GM13977 (cell line): ENCODE measurements around the gene TMEM132C.

Experiments
- DNase-seq: peaks from one replicate; pipeline ENCODE4 v3.0.0; 2012; ENCODE audit warnings: low spot score
- in situ Hi-C: fragments of 300-500 bp; cut with MboI; formaldehyde crosslinking; loops from one replicate; pipeline ENCODE4 v1.12.0; 2022; ENCODE audit warnings: low sequenced_read_pairs, low pct_unique_long_range_greater_than_20kb, mixed read lengths, inconsistent platforms; ENCODE audit not compliant: unreplicated experiment
- TF ChIP-seq, protein P1 (sequence below): IDR thresholded peaks from 2 replicates; pipeline ENCODE4 v1.5.1; 2012; ENCODE audit warnings: mild to moderate bottlenecking, control low read depth; ENCODE audit not compliant: insufficient read depth; ENCODE audit errors: extremely low read depth, missing control alignments

The TMEM132C gene

GRCh38 chr12:128267131-128267622 is at the start of gene TMEM132C:
TMEM132C (plus strand) TSS chr12:128267170; CDS start chr12:128267403, 233 bp downstream.
- in situ Hi-C loops: loop anchor here (25.0 kb wide), 1 partner anchor 1645 kb away; the partner anchor contains the start of gene TMEM132D
- no peak for DNase-seq
- TF ChIP-seq, protein P1, sequence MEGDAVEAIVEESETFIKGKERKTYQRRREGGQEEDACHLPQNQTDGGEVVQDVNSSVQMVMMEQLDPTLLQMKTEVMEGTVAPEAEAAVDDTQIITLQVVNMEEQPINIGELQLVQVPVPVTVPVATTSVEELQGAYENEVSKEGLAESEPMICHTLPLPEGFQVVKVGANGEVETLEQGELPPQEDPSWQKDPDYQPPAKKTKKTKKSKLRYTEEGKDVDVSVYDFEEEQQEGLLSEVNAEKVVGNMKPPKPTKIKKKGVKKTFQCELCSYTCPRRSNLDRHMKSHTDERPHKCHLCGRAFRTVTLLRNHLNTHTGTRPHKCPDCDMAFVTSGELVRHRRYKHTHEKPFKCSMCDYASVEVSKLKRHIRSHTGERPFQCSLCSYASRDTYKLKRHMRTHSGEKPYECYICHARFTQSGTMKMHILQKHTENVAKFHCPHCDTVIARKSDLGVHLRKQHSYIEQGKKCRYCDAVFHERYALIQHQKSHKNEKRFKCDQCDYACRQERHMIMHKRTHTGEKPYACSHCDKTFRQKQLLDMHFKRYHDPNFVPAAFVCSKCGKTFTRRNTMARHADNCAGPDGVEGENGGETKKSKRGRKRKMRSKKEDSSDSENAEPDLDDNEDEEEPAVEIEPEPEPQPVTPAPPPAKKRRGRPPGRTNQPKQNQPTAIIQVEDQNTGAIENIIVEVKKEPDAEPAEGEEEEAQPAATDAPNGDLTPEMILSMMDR: no peak

- TF ChIP-seq, protein P1: no peak
- no peak for DNase-seq
- in situ Hi-C loops: no loop called here
Measured at GRCh38 chr12:128224226-128224625, 42.7 kb upstream of the TMEM132C start.

DNA sequence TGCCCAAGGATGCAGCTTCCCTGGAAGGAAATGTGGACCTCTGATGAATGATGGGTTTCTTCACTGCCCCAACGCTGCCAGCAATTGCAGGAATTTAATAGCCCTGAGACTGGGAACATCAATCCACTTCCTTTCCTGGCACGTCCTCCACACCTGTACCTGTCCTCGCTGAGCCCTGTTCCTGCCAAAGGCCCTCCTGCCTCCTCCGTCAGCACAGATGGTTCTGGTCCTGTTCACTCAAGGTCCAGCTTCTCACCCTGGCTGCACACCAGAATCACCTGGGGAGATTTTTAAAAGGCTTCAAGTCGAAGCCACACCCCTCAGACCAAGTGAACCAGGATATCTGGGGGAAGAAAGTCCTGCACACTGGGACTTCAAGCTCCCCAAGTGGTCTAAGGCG is 38.4 kb upstream of the TMEM132C start:
- in situ Hi-C loops: no loop called here
- TF ChIP-seq, protein P1: no peak
- DNase-seq: no peak

- no peak for DNase-seq
- TF ChIP-seq, protein P1: no peak
- in situ Hi-C loops: no loop called here
Measured at GRCh38 chr12:128235635-128236417, 31.1 kb upstream of the TMEM132C start.

DNA sequence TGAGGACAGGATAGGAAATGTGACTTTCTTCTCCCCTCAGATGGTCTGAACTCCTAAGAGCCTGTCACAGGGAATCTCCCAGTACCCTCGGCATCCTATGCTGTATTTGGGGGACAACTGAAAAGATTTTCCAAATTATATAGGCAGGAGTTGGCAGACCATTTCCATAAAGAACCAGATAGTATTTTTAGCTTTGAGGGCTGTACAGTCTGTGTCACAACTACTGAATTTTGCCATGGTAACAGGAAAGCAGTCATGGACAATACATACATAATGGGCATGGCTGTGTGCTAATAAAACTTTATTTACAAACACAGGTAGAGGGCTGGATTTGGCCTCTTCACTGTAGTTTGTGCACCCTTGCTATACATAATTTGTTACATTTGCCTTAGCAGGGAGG is 30.4 kb upstream of the TMEM132C start:
- DNase-seq: no peak
- in situ Hi-C loops: no loop called here
- TF ChIP-seq, protein P1: no peak

GRCh38 chr12:128240745-128241144 is 26.2 kb upstream of the TMEM132C start:
- DNase-seq: no peak
- TF ChIP-seq, protein P1: no peak
- in situ Hi-C loops: no loop called here
